ENCODE data around the gene GPR157.

GPR157 gene

DNA sequence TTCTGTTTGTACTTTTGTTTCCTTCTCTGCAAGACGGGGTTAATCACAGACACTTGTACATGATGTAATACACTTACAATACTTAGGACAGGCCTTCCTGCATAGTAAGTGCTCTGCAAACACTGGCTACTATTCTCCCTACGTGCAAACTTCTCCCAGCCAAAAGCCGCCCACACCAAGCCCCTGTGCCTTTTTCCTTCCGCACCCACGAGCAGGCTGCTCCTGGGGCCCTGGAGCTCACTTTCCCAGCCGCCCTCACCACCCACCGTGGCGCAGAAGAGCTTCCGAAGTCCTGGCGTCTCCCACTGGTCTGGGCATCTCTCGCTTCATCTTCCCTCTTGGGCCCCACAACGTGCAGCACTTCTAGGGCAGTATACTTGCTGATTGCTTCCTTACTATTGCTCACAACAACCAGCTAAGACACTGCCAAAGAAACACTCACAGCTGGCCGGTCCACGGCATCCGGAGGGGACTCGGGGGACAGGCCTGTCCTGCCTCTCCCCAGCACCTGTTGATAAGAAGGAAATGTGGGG lies 22.5 kb upstream of the GPR157 start:
- Histone ChIP-seq H3K4me1 (ENCODE audit: control insufficient read depth in 2 of 2, insufficient read depth in 1 of 2, low read depth in 1 of 2, low read length in 2 of 2) (no peaks in the 10 kb centered on the region), H2BK15ac (ENCODE audit: low read length) (no peak overlapping the region), H2AFZ (ENCODE audit: low read length) (no peak overlapping the region), H4K8ac (ENCODE audit: low read depth, low read length) (no peak overlapping the region), H3K23ac (ENCODE audit: low read depth, low read length, poor library complexity) (no peak overlapping the region), H3K18ac (ENCODE audit: low read length) (no peak overlapping the region), H3K4me3 (ENCODE audit: low read length in 2 of 2) (no peak overlapping the region), H2AK5ac (ENCODE audit: low read depth, low read length) (no peak overlapping the region), H4K91ac (ENCODE audit: low read depth, low read length, poor library complexity) (no peak overlapping the region), H3K36me3 (replicated peaks in 1 of 2; ENCODE audit: control insufficient read depth in 2 of 2, insufficient read depth in 2 of 2, low read length in 2 of 2) (peaks cover 0 to 3% of the 10 kb centered on the region in 2 donors), H2BK12ac (ENCODE audit: low read length) (no peak overlapping the region), H3K14ac (ENCODE audit: low read length) (no peak overlapping the region), H3K27me3 (ENCODE audit: control insufficient read depth in 3 of 3, insufficient read depth in 3 of 3, low read depth in 1 of 3, low read length in 3 of 3) (peaks cover 0 to 3% (median 0%) of the 10 kb centered on the region in 3 experiments), H3K4ac (ENCODE audit: low read length) (no peak overlapping the region), H2BK5ac (ENCODE audit: low read length) (no peak overlapping the region), H3K4me2 (ENCODE audit: insufficient read depth, low read length, poor library complexity, severe bottlenecking) (no peak overlapping the region), H3K9me3 (replicated peaks in 1 of 2; ENCODE audit: control insufficient read depth in 2 of 2, insufficient read depth in 1 of 2, low read depth in 1 of 2, low read length in 2 of 2) (no peaks in the 10 kb centered on the region), H2BK120ac (ENCODE audit: low read depth, low read length) (no peak overlapping the region), H3K9ac (ENCODE audit: low read depth, low read length, poor library complexity) (no peak overlapping the region), H3K79me1 (ENCODE audit: low read depth, low read length) (peaks cover 2% of the 10 kb centered on the region), H3K27ac (replicated peaks; ENCODE audit: low read length) (no peak overlapping the region)
- WGBS, 2 donors (ENCODE audit: extremely low coverage in 2 of 2, insufficient read length in 2 of 2, insufficient replicate concordance in 1 of 2): no CpG with 5 or more reads among the region's 16 CpGs
- DNase-seq (ENCODE audit: low spot score): no peak

DNA sequence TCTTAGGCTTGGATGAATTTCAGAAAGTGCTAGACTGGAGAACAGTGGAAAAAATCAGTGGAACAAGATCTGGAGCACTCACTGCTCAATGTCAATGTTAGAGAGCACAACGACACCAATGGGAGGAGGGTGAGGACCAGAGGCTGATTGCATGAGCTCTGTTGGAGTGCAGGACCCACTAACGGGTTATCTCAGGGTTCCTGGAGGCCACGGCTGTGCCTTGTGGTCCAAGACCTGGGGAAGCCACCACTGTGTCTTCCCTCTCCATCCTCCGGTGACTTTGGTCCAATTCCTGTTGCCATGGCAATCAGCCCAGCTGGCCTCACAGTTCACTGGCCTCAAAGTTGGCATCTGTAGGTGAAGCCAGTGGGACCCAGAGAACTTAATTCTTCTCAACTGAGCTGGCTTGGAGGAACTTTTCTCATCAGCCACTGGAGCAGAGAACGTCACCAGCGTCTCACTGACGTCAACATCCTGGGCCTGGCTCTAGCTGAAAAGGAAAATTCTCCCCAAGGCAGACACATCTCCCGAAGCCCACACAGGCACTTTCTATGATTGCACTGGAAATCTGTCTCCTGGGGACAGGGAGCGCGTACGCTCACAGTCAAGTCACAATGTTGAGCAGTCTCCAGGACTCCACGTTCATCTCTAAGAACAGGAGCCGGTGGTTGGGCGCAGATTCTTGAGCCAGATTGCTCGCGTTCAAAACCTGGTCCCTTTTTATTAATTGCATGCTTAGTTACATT lies 21.9 kb upstream of the GPR157 start:
- Histone ChIP-seq H3K79me1 (ENCODE audit: low read depth, low read length) (peaks cover 2% of the 10 kb centered on the region), H2AFZ (ENCODE audit: low read length) (no peak overlapping the region), H3K4me1 (ENCODE audit: control insufficient read depth in 2 of 2, insufficient read depth in 1 of 2, low read depth in 1 of 2, low read length in 2 of 2) (no peaks in the 10 kb centered on the region), H3K4me2 (ENCODE audit: insufficient read depth, low read length, poor library complexity, severe bottlenecking) (no peak overlapping the region), H4K8ac (ENCODE audit: low read depth, low read length) (no peak overlapping the region), H3K9me3 (replicated peaks in 1 of 2; ENCODE audit: control insufficient read depth in 2 of 2, insufficient read depth in 1 of 2, low read depth in 1 of 2, low read length in 2 of 2) (no peaks in the 10 kb centered on the region), H3K9ac (ENCODE audit: low read depth, low read length, poor library complexity) (peak overlapping the region; percentile 51), H2BK120ac (ENCODE audit: low read depth, low read length) (no peak overlapping the region), H3K27me3 (ENCODE audit: control insufficient read depth in 3 of 3, insufficient read depth in 3 of 3, low read depth in 1 of 3, low read length in 3 of 3) (peaks cover 0 to 3% (median 0%) of the 10 kb centered on the region in 3 experiments), H4K91ac (ENCODE audit: low read depth, low read length, poor library complexity) (no peak overlapping the region), H3K36me3 (replicated peaks in 1 of 2; ENCODE audit: control insufficient read depth in 2 of 2, insufficient read depth in 2 of 2, low read length in 2 of 2) (peaks cover 0 to 3% of the 10 kb centered on the region in 2 donors), H2AK5ac (ENCODE audit: low read depth, low read length) (no peak overlapping the region), H3K23ac (ENCODE audit: low read depth, low read length, poor library complexity) (no peak overlapping the region), H3K4me3 (ENCODE audit: low read length in 2 of 2) (no peak overlapping the region), H3K18ac (ENCODE audit: low read length) (no peak overlapping the region), H3K14ac (ENCODE audit: low read length) (no peak overlapping the region), H3K27ac (replicated peaks; ENCODE audit: low read length) (no peak overlapping the region), H2BK5ac (ENCODE audit: low read length) (peak overlapping the region; percentile 30), H3K4ac (ENCODE audit: low read length) (no peak overlapping the region), H2BK15ac (ENCODE audit: low read length) (no peak overlapping the region), H2BK12ac (ENCODE audit: low read length) (no peak overlapping the region)
- DNase-seq (ENCODE audit: low spot score): no peak
- WGBS, 2 donors (ENCODE audit: extremely low coverage in 2 of 2, insufficient read length in 2 of 2, insufficient replicate concordance in 1 of 2): no CpG with 5 or more reads among the region's 16 CpGs

DNA sequence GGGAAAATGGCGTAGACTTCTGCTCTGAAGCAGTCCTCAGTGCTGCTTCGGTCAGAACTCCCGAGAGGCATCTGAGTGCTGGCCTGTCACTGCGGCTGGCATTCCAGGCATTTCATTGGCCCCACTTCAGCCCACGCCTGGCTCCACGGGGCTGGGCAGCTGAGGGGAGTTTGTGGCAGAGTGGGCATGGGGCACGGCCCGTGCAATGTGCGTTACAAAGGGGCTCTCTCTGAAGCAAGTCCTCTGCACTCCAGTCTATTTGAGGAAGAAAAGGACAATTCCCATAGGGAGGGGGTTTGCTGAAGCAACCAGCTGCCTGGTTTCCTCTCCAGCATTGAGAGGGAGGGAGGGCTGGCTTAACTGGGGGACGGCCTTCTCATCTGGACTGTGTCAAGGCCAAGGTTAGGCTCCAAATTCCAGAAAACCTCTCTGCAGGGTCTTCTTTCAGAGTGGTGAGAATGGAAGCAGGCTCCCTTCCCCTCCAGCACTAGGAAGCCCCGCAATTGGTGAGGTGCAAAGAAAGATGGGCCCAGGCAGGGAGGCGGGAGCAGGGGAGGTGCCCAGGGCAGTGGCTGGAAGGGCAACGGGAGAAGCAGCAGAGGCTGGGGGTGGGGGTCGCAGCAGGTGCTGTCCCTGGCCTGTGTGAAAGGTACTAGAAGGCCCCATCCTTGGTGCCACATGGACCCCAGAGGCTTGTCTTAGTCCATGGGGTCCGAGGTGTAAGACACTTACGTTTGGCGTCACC lies 21.1 kb upstream of the GPR157 start:
- no peak overlapping the region for H2BK15ac ChIP-seq (ENCODE audit: low read length)
- H3K23ac ChIP-seq (ENCODE audit: low read depth, low read length, poor library complexity): peak overlapping the region; percentile 49
- no peak overlapping the region for H3K4me3 ChIP-seq (ENCODE audit: low read length in 2 of 2)
- no peak overlapping the region for H2AFZ ChIP-seq (ENCODE audit: low read length)
- no peak for DNase-seq (ENCODE audit: low spot score)
- H3K79me1 ChIP-seq (ENCODE audit: low read depth, low read length): peaks cover 2% of the 10 kb centered on the region
- no peak overlapping the region for H3K14ac ChIP-seq (ENCODE audit: low read length)
- no peak overlapping the region for H3K27ac ChIP-seq (replicated peaks; ENCODE audit: low read length)
- no peak overlapping the region for H2BK5ac ChIP-seq (ENCODE audit: low read length)
- H3K4me2 ChIP-seq (ENCODE audit: insufficient read depth, low read length, poor library complexity, severe bottlenecking): no peak overlapping the region
- H3K27me3 ChIP-seq (ENCODE audit: control insufficient read depth in 3 of 3, insufficient read depth in 3 of 3, low read depth in 1 of 3, low read length in 3 of 3): peaks cover 0 to 3% (median 0%) of the 10 kb centered on the region in 3 experiments
- H3K4me1 ChIP-seq (ENCODE audit: control insufficient read depth in 2 of 2, insufficient read depth in 1 of 2, low read depth in 1 of 2, low read length in 2 of 2): no peaks in the 10 kb centered on the region
- H3K9me3 ChIP-seq (replicated peaks in 1 of 2; ENCODE audit: control insufficient read depth in 2 of 2, insufficient read depth in 1 of 2, low read depth in 1 of 2, low read length in 2 of 2): no peaks in the 10 kb centered on the region
- no peak overlapping the region for H2BK120ac ChIP-seq (ENCODE audit: low read depth, low read length)
- no peak overlapping the region for H4K8ac ChIP-seq (ENCODE audit: low read depth, low read length)
- H3K18ac ChIP-seq (ENCODE audit: low read length): no peak overlapping the region
- no CpG with 5 or more reads among the region's 17 CpGs for WGBS, 2 donors (ENCODE audit: extremely low coverage in 2 of 2, insufficient read length in 2 of 2, insufficient replicate concordance in 1 of 2)
- H3K36me3 ChIP-seq (replicated peaks in 1 of 2; ENCODE audit: control insufficient read depth in 2 of 2, insufficient read depth in 2 of 2, low read length in 2 of 2): peaks cover 0 to 3% of the 10 kb centered on the region in 2 donors
- no peak overlapping the region for H2AK5ac ChIP-seq (ENCODE audit: low read depth, low read length)
- peak overlapping the region; percentile 51 for H3K9ac ChIP-seq (ENCODE audit: low read depth, low read length, poor library complexity)
- no peak overlapping the region for H4K91ac ChIP-seq (ENCODE audit: low read depth, low read length, poor library complexity)
- H2BK12ac ChIP-seq (ENCODE audit: low read length): no peak overlapping the region
- no peak overlapping the region for H3K4ac ChIP-seq (ENCODE audit: low read length)

DNA sequence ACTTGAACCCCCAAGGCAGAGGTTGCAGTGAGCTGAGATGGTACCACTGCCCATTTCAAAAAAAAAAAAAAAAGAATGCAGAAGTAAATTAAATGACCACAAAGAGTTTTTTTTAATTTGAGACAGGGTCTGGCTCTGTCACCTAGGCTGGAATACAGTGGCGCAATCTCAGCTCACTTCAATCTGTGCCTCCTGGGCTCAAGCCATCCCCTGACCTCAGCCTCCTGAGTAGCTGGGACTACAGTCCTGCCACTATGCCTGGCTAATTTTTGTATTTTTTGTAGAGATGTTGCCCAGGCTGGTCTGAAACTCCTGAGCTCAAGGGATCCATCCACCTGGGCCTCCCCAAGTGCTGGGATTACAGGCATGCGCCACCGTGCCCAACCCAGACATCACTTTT lies 20.2 kb upstream of the GPR157 start:
- peaks cover 0 to 3% of the 10 kb centered on the region in 2 donors for H3K36me3 ChIP-seq (replicated peaks in 1 of 2; ENCODE audit: control insufficient read depth in 2 of 2, insufficient read depth in 2 of 2, low read length in 2 of 2)
- H2BK12ac ChIP-seq (ENCODE audit: low read length): no peak overlapping the region
- no peak overlapping the region for H4K8ac ChIP-seq (ENCODE audit: low read depth, low read length)
- no peak overlapping the region for H3K23ac ChIP-seq (ENCODE audit: low read depth, low read length, poor library complexity)
- no peak for DNase-seq (ENCODE audit: low spot score)
- H2BK120ac ChIP-seq (ENCODE audit: low read depth, low read length): no peak overlapping the region
- no peaks in the 10 kb centered on the region for H3K9me3 ChIP-seq (replicated peaks in 1 of 2; ENCODE audit: control insufficient read depth in 2 of 2, insufficient read depth in 1 of 2, low read depth in 1 of 2, low read length in 2 of 2)
- no peak overlapping the region for H2AK5ac ChIP-seq (ENCODE audit: low read depth, low read length)
- H3K4me1 ChIP-seq (ENCODE audit: control insufficient read depth in 2 of 2, insufficient read depth in 1 of 2, low read depth in 1 of 2, low read length in 2 of 2): no peaks in the 10 kb centered on the region
- no peak overlapping the region for H3K4ac ChIP-seq (ENCODE audit: low read length)
- peaks cover 2% of the 10 kb centered on the region for H3K79me1 ChIP-seq (ENCODE audit: low read depth, low read length)
- H3K27me3 ChIP-seq (ENCODE audit: control insufficient read depth in 3 of 3, insufficient read depth in 3 of 3, low read depth in 1 of 3, low read length in 3 of 3): peaks cover 0 to 3% (median 0%) of the 10 kb centered on the region in 3 experiments
- H2BK15ac ChIP-seq (ENCODE audit: low read length): no peak overlapping the region
- no peak overlapping the region for H3K4me2 ChIP-seq (ENCODE audit: insufficient read depth, low read length, poor library complexity, severe bottlenecking)
- H4K91ac ChIP-seq (ENCODE audit: low read depth, low read length, poor library complexity): no peak overlapping the region
- no peak overlapping the region for H3K9ac ChIP-seq (ENCODE audit: low read depth, low read length, poor library complexity)
- no peak overlapping the region for H3K27ac ChIP-seq (replicated peaks; ENCODE audit: low read length)
- H3K18ac ChIP-seq (ENCODE audit: low read length): no peak overlapping the region
- H3K4me3 ChIP-seq (ENCODE audit: low read length in 2 of 2): no peak overlapping the region
- H2AFZ ChIP-seq (ENCODE audit: low read length): no peak overlapping the region
- no CpG with 5 or more reads among the region's 3 CpGs for WGBS, 2 donors (ENCODE audit: extremely low coverage in 2 of 2, insufficient read length in 2 of 2, insufficient replicate concordance in 1 of 2)
- H3K14ac ChIP-seq (ENCODE audit: low read length): no peak overlapping the region
- H2BK5ac ChIP-seq (ENCODE audit: low read length): no peak overlapping the region
